Ishikawa (cell line): Measurements from ENCODE around the gene SHB.
A peak's percentile ranks its signal among the peaks of the same experiment; 100 is the strongest.

Experiments used
- CEBPB ChIP-seq: IDR thresholded peaks from 2 replicates; pipeline ENCODE4 v1.6.1; 2012
- CREB1 ChIP-seq: IDR thresholded peaks from 2 replicates; pipeline ENCODE4 v1.6.1; 2012; ENCODE audit warnings: low read depth
- EGR1 ChIP-seq: IDR thresholded peaks from 2 replicates; pipeline ENCODE4 v1.6.1; 2012
- EP300 ChIP-seq: IDR thresholded peaks from 2 replicates; pipeline ENCODE4 v1.6.1; 2012; ENCODE audit warnings: borderline replicate concordance
- FOXM1 ChIP-seq: IDR thresholded peaks from 2 replicates; pipeline ENCODE4 v1.6.1; 2012; ENCODE audit warnings: low read depth, borderline replicate concordance
- MAX ChIP-seq: IDR thresholded peaks from 2 replicates; pipeline ENCODE4 v1.6.1; 2012
- NFIC ChIP-seq: IDR thresholded peaks from 2 replicates; pipeline ENCODE4 v1.6.1; 2012
- RAD21 ChIP-seq: IDR thresholded peaks from 2 replicates; pipeline ENCODE4 v1.6.1; 2012; ENCODE audit warnings: low read depth
- REST ChIP-seq: IDR thresholded peaks from 2 replicates; pipeline ENCODE4 v1.6.1; 2012; ENCODE audit warnings: low read depth, mild to moderate bottlenecking
- TAF1 ChIP-seq: IDR thresholded peaks from 2 replicates; pipeline ENCODE4 v1.6.1; 2012; ENCODE audit warnings: low read depth, mild to moderate bottlenecking
- TCF12 ChIP-seq: IDR thresholded peaks from 2 replicates; pipeline ENCODE4 v1.6.1; 2012; ENCODE audit warnings: low read depth
- TEAD4 ChIP-seq: IDR thresholded peaks from 2 replicates; pipeline ENCODE4 v1.6.1; 2012
- USF1 ChIP-seq: IDR thresholded peaks from 2 replicates; pipeline ENCODE4 v1.6.1; 2012
- YY1 ChIP-seq: IDR thresholded peaks from 2 replicates; pipeline ENCODE4 v1.6.1; 2012; ENCODE audit warnings: low read depth
- ZBTB7A ChIP-seq: IDR thresholded peaks from 2 replicates; pipeline ENCODE4 v1.6.1; 2012; ENCODE audit warnings: low read depth

Gene SHB

GRCh38 chr9:38046661-38047300 is 22.2 kb downstream of the SHB start:
- TF ChIP-seq EP300 (0 out of 2 replicates have a peak, but pooled peaks have one; percentile 29), TEAD4 (peak; percentile 48), TAF1 (no peak), CREB1 (no peak), EGR1 (no peak), NFIC (no peak), CEBPB (peak; percentile 67), TCF12 (peak; percentile 15; the same call in 1 of the 2 replicates)

- TF ChIP-seq CREB1 (no peak), USF1 (no peak), CEBPB (no peak)
These were observed 24.3 kb downstream of the SHB start for GRCh38 chr9:38044706-38045105.

GRCh38 chr9:38043931-38044623 is 24.9 kb downstream of the SHB start:
- TF ChIP-seq EP300, result peak; percentile 52; the same call in 1 of the 2 replicates
- TF ChIP-seq NFIC, result peak; percentile 39; the same call in 1 of the 2 replicates
- no peak for TF ChIP-seq TAF1
- TF ChIP-seq MAX, result peak; percentile 49; the same call in 1 of the 2 replicates
- no peak for TF ChIP-seq EGR1
- no peak for TF ChIP-seq RAD21
- no peak for TF ChIP-seq ZBTB7A
- peak; percentile 44; the same call in 1 of the 2 replicates for TF ChIP-seq TCF12
- TF ChIP-seq REST, result no peak

- no peak for TF ChIP-seq MAX
These were observed 26.2 kb downstream of the SHB start for GRCh38 chr9:38042626-38043357.

- TF ChIP-seq TAF1, result no peak
- no peak for TF ChIP-seq MAX
- no peak for TF ChIP-seq YY1
- TF ChIP-seq TEAD4, result no peak
- TF ChIP-seq RAD21, result no peak
- TF ChIP-seq NFIC, result no peak
- no peak for TF ChIP-seq FOXM1
- no peak for TF ChIP-seq CEBPB
- TF ChIP-seq EP300, result no peak
- no peak for TF ChIP-seq ZBTB7A
- TF ChIP-seq USF1, result no peak
- no peak for TF ChIP-seq REST
- no peak for TF ChIP-seq EGR1
- no peak for TF ChIP-seq CREB1
- no peak for TF ChIP-seq TCF12
These were observed 27.3 kb downstream of the SHB start for GRCh38 chr9:38041564-38042243.
